Heart right ventricle (tissue), 16 donors: ENCODE measurements around the gene CDKAL1. TPM values are rescaled to one million over a fixed set of nuclear protein-coding genes. Genes with fewer than 3 reads are reported as not detected.

ENCODE experiments used
- ATAC-seq, 8 donors: fragments of 200-7000 bp; cut with Tn5 transposase; one replicate each; pipeline ENCODE4 v1.9.1; 2020; ENCODE audit warnings: mild to moderate bottlenecking in 8 of 8, moderate library complexity in 8 of 8, moderate number of reproducible peaks in 1 of 8
- DNase-seq, 2 donors: peaks; one replicate each; pipeline ENCODE4 v3.0.0-alpha.2; 2020
- H3K27ac ChIP-seq, 10 donors: fragments of 200-600 bp; sonication (generic) in 2 of 10; one replicate each; pipeline versions ENCODE4 v1.5.0 to v1.8.0; 2020 to 2022; ENCODE audit warnings: mild to moderate bottlenecking in 3 of 10
- H3K27me3 ChIP-seq, 7 donors: fragments of 200-600 bp; one replicate each; pipeline ENCODE4 v1.8.0; 2021 to 2022; ENCODE audit warnings: mild to moderate bottlenecking in 2 of 7
- H3K36me3 ChIP-seq, 9 donors: fragments of 200-600 bp; sonication (generic) in 1 of 9; one replicate each; pipeline versions ENCODE4 v1.5.0 to v1.8.0; 2020 to 2022; ENCODE audit warnings: mild to moderate bottlenecking in 2 of 9
- H3K4me1 ChIP-seq, 9 donors: fragments of 200-600 bp; sonication (generic) in 1 of 9; one replicate each; pipeline versions ENCODE4 v1.5.0 to v1.8.0; 2020 to 2022; ENCODE audit warnings: mild to moderate bottlenecking in 4 of 9
- H3K4me3 ChIP-seq, 10 donors: fragments of 200-600 bp; sonication (generic) in 2 of 10; one replicate each; pipeline versions ENCODE4 v1.5.0 to v1.8.0; 2020 to 2022; ENCODE audit warnings: mild to moderate bottlenecking in 7 of 10, moderate library complexity in 2 of 10
- H3K9me3 ChIP-seq, 11 donors: fragments of 200-600 bp in 10 of 11; sonication (generic) in 2 of 11; one replicate each; pipeline versions ENCODE4 v1.5.0 to v1.8.0; 2013 to 2022; ENCODE audit warnings: mild to moderate bottlenecking in 2 of 11, control low read depth in 1 of 11, moderate library complexity in 1 of 11
- WGBS, 2 donors: extraction: QIAGEN DNeasy Blood & Tissue Kit; methylation state at CpG; one replicate each; pipeline ENCODE4 v1.1.7; 2013; ENCODE audit warnings: inconsistent platforms in 1 of 2; 5-methylcytosine and 5-hydroxymethylcytosine counted together
- intact Hi-C, 10 donors: fragments of 100-400 bp; cut with DNase I; formaldehyde crosslinking; loops; one replicate each; pipeline versions ENCODE4 v1.11.1 to v1.14.2; 2022
- polyA plus RNA-seq, 2 donors: library from polyadenylated mRNA; stranded (reverse); fragments of 200-250 nt; gene quantifications; one replicate each; pipeline ENCODE4 v1.2.3, GENCODE V29; 2013
- total RNA-seq, 10 donors: library from RNA; stranded (reverse); fragmentation: NEBNext Ultra II Directional in 3 of 10; extraction: Animal tissue kit (Norgen Biotek cat#: 25700) in 3 of 10; gene quantifications; one replicate each; pipeline versions ENCODE4 v1.2.1 to v1.2.4, GENCODE V29; 2021 to 2023
- TF ChIP-seq, protein P1 (sequence below), 9 donors: fragments of 200-600 bp; sonication (generic) in 2 of 9; IDR thresholded peaks; one replicate each; pipeline versions ENCODE4 v1.5.0 to v1.8.0; 2021 to 2022; ENCODE audit warnings: antibody characterized with exemption in 9 of 9, mild to moderate bottlenecking in 5 of 9, moderate library complexity in 1 of 9
- donor health status: Arrhythmogenic right ventricular cardiomyopathy.
- donor health status: ischemic (EF 13 %, LVEDD 7.1; RV severe dilation, severe dysfunction).
- donor health status: healthy with polysubstance abuse.
- donor health status: DM: no; HTN: yes; CAD: no.
- donor health status: DM: no; HTN: no; CAD: no.
- donor health status: ischemic (EF 25% LVEDD 6.9; RV normal size, moderate dysfunction).
- donor health status: ischemic (EF 25% LVEDD 5.7; RV mildly dilated, moderate dysfunction).
- donor health status: healthy.
- donor health status: DM: yes; HTN: yes; CAD: no.
- donor health status: Ischemic cardiomyopathy.
- donor health status: ischemic (EF 35%, LVEDD 5.7; RV mildly dilated, moderate dysfunction).
- donor health status: nonischemic (EF 11% LVEDD 7.7; RV severe dilation, severe dysfunction).
- donor health status: DM: yes; HTN: yes; CAD: no.
- donor health status: PGD.
- donor health status: ischemic (EF 29% LVEDD 5.4; RV normal size, mild dysfunction).
- donor health status: nonischemic (EF 23%, LVEDD 6.1; RV moderate dilation, normal function).

CDKAL1 gene
- total and polyA plus RNA-seq, 12 donors: 3.2 to 14.0 (median 10.6) TPM

DNA sequence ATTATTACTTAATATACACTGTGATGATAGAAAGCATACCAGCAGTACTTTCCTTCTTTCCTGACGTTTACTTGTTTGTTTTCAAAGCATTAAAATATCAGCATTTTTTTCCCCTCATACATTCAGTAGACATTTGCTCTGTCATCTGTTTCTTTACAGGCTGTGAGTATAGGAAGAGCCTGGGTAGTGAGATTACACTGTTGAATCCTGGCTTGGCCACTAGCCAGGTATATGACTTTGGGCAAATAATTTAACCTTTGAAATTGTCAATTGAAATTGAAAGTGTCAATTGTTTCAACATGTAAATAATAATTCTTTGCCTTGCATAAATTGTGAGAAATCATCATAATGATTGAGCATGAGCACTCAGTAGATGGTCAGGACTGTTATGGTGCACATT, 336.2 kb downstream of the CDKAL1 start:
- ATAC-seq (no peak), DNase-seq (no peak)
- no peak overlapping the region for H3K4me3 ChIP-seq
- TF ChIP-seq, protein P1, sequence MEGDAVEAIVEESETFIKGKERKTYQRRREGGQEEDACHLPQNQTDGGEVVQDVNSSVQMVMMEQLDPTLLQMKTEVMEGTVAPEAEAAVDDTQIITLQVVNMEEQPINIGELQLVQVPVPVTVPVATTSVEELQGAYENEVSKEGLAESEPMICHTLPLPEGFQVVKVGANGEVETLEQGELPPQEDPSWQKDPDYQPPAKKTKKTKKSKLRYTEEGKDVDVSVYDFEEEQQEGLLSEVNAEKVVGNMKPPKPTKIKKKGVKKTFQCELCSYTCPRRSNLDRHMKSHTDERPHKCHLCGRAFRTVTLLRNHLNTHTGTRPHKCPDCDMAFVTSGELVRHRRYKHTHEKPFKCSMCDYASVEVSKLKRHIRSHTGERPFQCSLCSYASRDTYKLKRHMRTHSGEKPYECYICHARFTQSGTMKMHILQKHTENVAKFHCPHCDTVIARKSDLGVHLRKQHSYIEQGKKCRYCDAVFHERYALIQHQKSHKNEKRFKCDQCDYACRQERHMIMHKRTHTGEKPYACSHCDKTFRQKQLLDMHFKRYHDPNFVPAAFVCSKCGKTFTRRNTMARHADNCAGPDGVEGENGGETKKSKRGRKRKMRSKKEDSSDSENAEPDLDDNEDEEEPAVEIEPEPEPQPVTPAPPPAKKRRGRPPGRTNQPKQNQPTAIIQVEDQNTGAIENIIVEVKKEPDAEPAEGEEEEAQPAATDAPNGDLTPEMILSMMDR (IDR thresholded peaks at IDR 0.05): no peak
- no peak overlapping the region for H3K27ac ChIP-seq
- WGBS, 2 donors: 61 to 71% methylated on average over 1 of the region's 1 CpG
- H3K36me3 ChIP-seq: no peaks in the 10 kb centered on the region
- intact Hi-C loops: loop anchor here in 2 of 10 donors (10.0 kb wide), 1 partner anchor 714 kb away; no protein-coding TSS in a partner anchor
- peaks cover 0 to 15% (median 8%) of the 10 kb centered on the region in 9 donors for H3K4me1 ChIP-seq
- no peaks in the 10 kb centered on the region for H3K9me3 ChIP-seq
- H3K27me3 ChIP-seq: no peaks in the 10 kb centered on the region

DNA sequence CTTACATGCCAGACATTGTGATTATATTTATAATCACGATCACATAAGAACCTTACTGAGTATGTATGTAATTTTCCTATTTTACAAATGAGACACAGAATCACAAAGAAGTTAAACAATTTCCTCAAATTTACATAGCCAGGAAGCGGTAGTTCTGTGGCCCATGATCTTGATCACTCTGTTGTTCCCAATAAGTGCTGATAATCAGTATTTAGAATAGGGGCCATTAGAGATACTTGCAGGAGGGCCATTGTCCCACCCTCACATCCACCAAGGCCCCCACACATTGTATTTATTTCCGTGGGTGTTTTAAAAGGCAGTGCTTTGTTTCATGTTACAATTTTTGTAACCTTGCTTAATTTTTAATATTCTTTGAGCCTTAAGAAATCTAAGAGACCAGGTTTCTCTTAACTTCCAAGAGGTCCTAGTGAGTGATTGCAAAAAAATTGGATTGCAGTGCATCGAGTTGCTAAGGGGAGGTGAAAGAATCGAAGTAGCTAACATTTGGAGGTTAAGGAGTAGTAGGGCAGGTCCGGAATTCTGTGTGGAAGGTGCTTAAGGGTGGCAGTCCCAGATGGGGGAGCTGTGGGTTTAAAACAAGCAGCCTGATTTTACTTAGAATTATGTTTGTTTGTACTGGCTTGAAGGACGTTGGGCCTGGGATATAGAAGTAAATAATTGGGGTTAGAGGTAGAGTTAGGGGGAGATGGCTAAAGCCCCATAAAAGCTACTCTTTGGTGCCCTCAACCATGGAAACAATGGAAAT, 339.4 kb downstream of the CDKAL1 start:
- DNase-seq (no peak), ATAC-seq (no peak)
- intact Hi-C loops: loop anchor here in 2 of 10 donors (10.0 kb wide), 1 partner anchor 711 kb away; no protein-coding TSS in a partner anchor
- Histone ChIP-seq H3K27ac (no peak overlapping the region), H3K36me3 (no peaks in the 10 kb centered on the region), H3K4me1 (peaks cover 0 to 21% (median 3%) of the 10 kb centered on the region in 9 donors), H3K4me3 (no peak overlapping the region), H3K27me3 (no peaks in the 10 kb centered on the region), H3K9me3 (no peaks in the 10 kb centered on the region)
- WGBS, 2 donors: 78% methylated on average over 7 of the region's 7 CpGs
- TF ChIP-seq, protein P1 (IDR thresholded peaks at IDR 0.05): peak in 2 of 9 donors; percentile 3 to 16

DNA sequence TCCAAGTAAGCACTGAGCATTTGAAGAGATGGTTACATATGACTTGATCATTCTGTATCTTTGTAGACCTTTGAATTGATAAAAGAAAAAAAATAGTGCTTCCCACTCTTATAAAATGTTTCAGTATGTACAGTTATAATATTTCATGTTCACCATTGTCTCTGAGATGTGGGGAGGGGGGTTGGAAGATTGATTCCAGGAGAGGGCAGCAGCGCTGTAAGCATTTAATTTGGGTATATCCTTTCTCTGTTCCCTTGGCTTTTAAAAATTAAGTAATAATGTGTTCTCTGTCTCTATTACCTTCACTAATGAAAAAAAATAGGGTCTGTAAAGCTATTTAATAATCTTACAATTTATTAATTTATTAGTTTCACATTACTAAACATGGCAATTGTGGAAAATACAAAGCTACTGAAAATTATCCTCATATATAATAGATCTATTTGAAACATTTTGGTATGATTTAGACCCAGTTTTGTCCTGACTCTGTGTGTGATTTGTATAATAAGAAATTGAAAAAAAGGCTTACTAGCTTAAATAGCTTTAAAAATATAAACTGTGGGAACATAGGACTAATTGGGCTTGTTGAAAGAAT, 341.2 kb downstream of the CDKAL1 start:
- no peaks in the 10 kb centered on the region for H3K9me3 ChIP-seq
- TF ChIP-seq, protein P1 (IDR thresholded peaks at IDR 0.05): peak in 7 of 9 donors; percentile 9 to 55 (median 33)

DNA sequence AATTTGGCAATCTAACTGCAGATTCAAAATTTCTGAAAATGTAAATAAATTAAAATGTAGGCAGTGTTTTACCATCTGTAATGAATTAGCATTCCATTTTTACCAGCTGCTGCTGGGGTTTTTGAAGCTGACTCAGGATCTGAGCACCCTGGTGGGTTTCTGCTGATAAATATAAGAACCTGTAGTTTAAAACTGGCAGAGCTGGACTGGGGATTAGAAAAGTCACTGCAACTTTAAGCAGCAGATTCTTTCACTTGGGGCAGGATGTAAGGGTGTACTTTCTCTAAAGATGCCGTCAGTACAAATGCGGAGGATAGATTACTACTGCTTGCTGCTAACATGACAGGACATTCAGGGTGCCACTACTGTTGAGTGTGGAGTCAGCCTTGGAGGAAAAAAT, 341.8 kb downstream of the CDKAL1 start:
- Histone ChIP-seq H3K36me3 (no peaks in the 10 kb centered on the region), H3K4me1 (peaks cover 0 to 21% (median 0%) of the 10 kb centered on the region in 9 donors), H3K4me3 (no peak overlapping the region), H3K9me3 (no peaks in the 10 kb centered on the region), H3K27ac (no peak overlapping the region), H3K27me3 (no peaks in the 10 kb centered on the region)
- DNase-seq: no peak
- intact Hi-C loops: loop anchor here in 4 of 10 donors (5.0 to 10.0 kb wide), 2 partner anchors 709 to 711 kb away; no protein-coding TSS in a partner anchor
- ATAC-seq: peak in 1 of 8 donors; percentile 21
- TF ChIP-seq, protein P1 (IDR thresholded peaks at IDR 0.05): no peak
- 75 to 79% methylated on average over 2 of the region's 2 CpGs for WGBS, 2 donors

More for the DNA sequence above, 341.2 kb downstream of the CDKAL1 start:
- DNase-seq (no peak), ATAC-seq (peak in 1 of 8 donors; percentile 56)
- 91 to 93% methylated on average over 1 of the region's 1 CpG for WGBS, 2 donors
- no peak overlapping the region for H3K4me3 ChIP-seq
- no peaks in the 10 kb centered on the region for H3K27me3 ChIP-seq
- intact Hi-C loops: loop anchor here in 4 of 10 donors (5.0 to 10.0 kb wide), 2 partner anchors 709 to 712 kb away; no protein-coding TSS in a partner anchor
- peaks cover 0 to 21% (median 0%) of the 10 kb centered on the region in 9 donors for H3K4me1 ChIP-seq
- H3K27ac ChIP-seq: no peak overlapping the region
- H3K36me3 ChIP-seq: no peaks in the 10 kb centered on the region
